Spleen (tissue), 11 donors: ENCODE results near the gene FGR. TPM values are rescaled to one million over a fixed set of nuclear protein-coding genes. Genes with fewer than 3 reads are reported as not detected.
A peak's percentile ranks its signal among the peaks of the same experiment; 100 is the strongest.
"Not testable (repeated sequence)": the region's sequence is repeated elsewhere in the genome, so short reads cannot be mapped to it uniquely, and the experiment has no call there.

Experiments
- DNase-seq: peaks from one replicate; pipeline ENCODE4 v3.0.0-alpha.2; 2020
- H3K27ac ChIP-seq, 8 donors: fragments of 200-600 bp; sonication (generic) in 7 of 8; 1 replicate in 4 of 8; 2 replicates in 4 of 8; pipeline versions ENCODE4 v1.5.0 to v1.8.0; 2016 to 2021; ENCODE audit warnings: inconsistent platforms in 4 of 8, mild to moderate bottlenecking in 4 of 8, moderate library complexity in 1 of 8
- H3K27me3 ChIP-seq, 7 donors: fragments of 200-600 bp; sonication (generic) in 6 of 7; replicated peaks in 1 of 7; 1 replicate in 4 of 7; 2 replicates in 3 of 7; pipeline versions ENCODE4 v1.5.0 to v1.8.0; 2016 to 2021; ENCODE audit warnings: inconsistent platforms in 3 of 7, mild to moderate bottlenecking in 1 of 7
- H3K36me3 ChIP-seq, 6 donors: fragments of 200-600 bp; sonication (generic) in 5 of 6; 1 replicate in 4 of 6; 2 replicates in 2 of 6; pipeline versions ENCODE4 v1.5.0 to v1.8.0; 2016 to 2021; ENCODE audit warnings: inconsistent platforms in 2 of 6
- H3K4me1 ChIP-seq, 6 donors: fragments of 200-600 bp; sonication (generic) in 5 of 6; 1 replicate in 3 of 6; 2 replicates in 3 of 6; pipeline versions ENCODE4 v1.5.0 to v1.8.0; 2016 to 2021; ENCODE audit warnings: inconsistent platforms in 3 of 6
- H3K4me3 ChIP-seq, 8 donors: fragments of 200-600 bp; sonication (generic) in 7 of 8; 1 replicate in 4 of 8; 2 replicates in 4 of 8; pipeline versions ENCODE4 v1.5.0 to v1.8.0; 2016 to 2021; ENCODE audit warnings: inconsistent platforms in 4 of 8, mild to moderate bottlenecking in 4 of 8, moderate library complexity in 2 of 8
- H3K9me3 ChIP-seq, 8 donors: fragments of 200-600 bp; sonication (generic) in 7 of 8; 1 replicate in 4 of 8; 2 replicates in 4 of 8; pipeline versions ENCODE4 v1.5.0 to v1.8.0; 2016 to 2021; ENCODE audit warnings: inconsistent platforms in 4 of 8
- POLR2A ChIP-seq, 3 donors: fragments of 450-650 bp; IDR thresholded peaks; one replicate each; pipeline ENCODE4 v1.5.1; 2017; ENCODE audit warnings: antibody characterized with exemption in 3 of 3, mild to moderate bottlenecking in 1 of 3
- POLR2AphosphoS5 ChIP-seq, 3 donors: sonication (generic); formaldehyde crosslinking; IDR thresholded peaks; one replicate each; pipeline ENCODE4 v1.5.1; 2017; ENCODE audit warnings: antibody characterized with exemption in 3 of 3
- WGBS, 5 donors: extraction: QIAGEN DNeasy Blood & Tissue Kit in 3 of 5; methylation state at CpG; one replicate each; pipeline versions ENCODE4 v1.1.5 to v1.1.7; 2013 to 2018; 5-methylcytosine and 5-hydroxymethylcytosine counted together
- intact Hi-C: fragments of 100-400 bp; cut with DNase I; formaldehyde crosslinking; loops from one replicate; pipeline ENCODE4 v1.15.0; 2023; ENCODE audit warnings: low total_unique reads
- polyA plus RNA-seq, 3 donors: library from polyadenylated mRNA; stranded (reverse); fragments of 200-250 nt; gene quantifications; one replicate each; pipeline ENCODE4 v1.2.1, GENCODE V29; 2013
- total RNA-seq, 7 donors: library from RNA; depleted of rRNA in 3 of 7; stranded (reverse); fragments of >200 nt in 3 of 7; fragmentation: NEBNext Ultra II Directional in 4 of 7; extraction: Animal tissue kit (Norgen Biotek cat#: 25700) in 4 of 7; gene quantifications; one replicate each; pipeline versions ENCODE4 v1.1.0 to v1.2.1, GENCODE V29; 2016 to 2021
- TF ChIP-seq, protein P1 (sequence below), 11 experiments: fragments of 200-600 bp in 7 of 11; fragments of 450-650 bp in 4 of 11; sonication (generic) in 4 of 11; IDR thresholded peaks in 8 of 11; conservative IDR thresholded peaks in 3 of 11; 1 replicate in 7 of 11; 2 replicates in 4 of 11; pipeline versions ENCODE4 v1.4.0 to v1.8.0; 2016 to 2021; ENCODE audit warnings: antibody characterized with exemption in 11 of 11, inconsistent platforms in 4 of 11, mild to moderate bottlenecking in 1 of 11
- donor health status: healthy with polysubstance abuse.
- donor health status: DM: no; HTN: no; CAD: no; lungs with moderate emphysema.
- donor health status: DM: no; HTN: no; CAD: no.
- donor health status: Bipolar disorder and iron deficiency.
- donor health status: healthy.
- donor health status: DM: no; HTN: no; CAD: no.
- donor health status: DM: yes; HTN: yes; CAD: no.

Gene FGR
- total and polyA plus RNA-seq, 10 donors: 44.7 to 249 (median 121) TPM

DNA sequence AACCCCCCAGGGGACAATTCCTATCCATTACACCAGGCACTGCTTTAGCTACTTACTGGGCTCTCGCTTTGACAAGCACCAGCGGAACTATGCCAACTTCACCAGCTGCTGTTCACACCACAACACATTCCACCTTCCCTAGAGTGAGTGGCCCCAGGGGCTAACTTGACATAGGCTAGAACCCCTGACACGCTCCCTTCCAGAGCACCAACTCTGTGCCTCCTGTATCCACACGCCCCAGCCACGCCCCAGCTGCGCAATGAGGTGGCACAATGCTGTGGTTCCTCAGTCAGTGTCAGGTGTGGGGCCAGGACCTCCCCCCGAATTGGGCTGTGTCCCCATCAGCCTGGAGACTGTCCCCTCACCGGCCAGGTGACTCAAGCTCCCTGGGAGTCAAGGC lies 11.7 kb upstream of the FGR start:
- H3K4me3 ChIP-seq: no peak overlapping the region
- H3K27me3 ChIP-seq: no peaks in the 10 kb centered on the region
- intact Hi-C loops: no loop called here
- H3K9me3 ChIP-seq: no peaks in the 10 kb centered on the region
- TF ChIP-seq POLR2A (IDR thresholded peaks at IDR 0.05) (no peak), POLR2AphosphoS5 (IDR thresholded peaks at IDR 0.05) (peak in 1 of 3 donors; percentile 21)
- TF ChIP-seq, protein P1, sequence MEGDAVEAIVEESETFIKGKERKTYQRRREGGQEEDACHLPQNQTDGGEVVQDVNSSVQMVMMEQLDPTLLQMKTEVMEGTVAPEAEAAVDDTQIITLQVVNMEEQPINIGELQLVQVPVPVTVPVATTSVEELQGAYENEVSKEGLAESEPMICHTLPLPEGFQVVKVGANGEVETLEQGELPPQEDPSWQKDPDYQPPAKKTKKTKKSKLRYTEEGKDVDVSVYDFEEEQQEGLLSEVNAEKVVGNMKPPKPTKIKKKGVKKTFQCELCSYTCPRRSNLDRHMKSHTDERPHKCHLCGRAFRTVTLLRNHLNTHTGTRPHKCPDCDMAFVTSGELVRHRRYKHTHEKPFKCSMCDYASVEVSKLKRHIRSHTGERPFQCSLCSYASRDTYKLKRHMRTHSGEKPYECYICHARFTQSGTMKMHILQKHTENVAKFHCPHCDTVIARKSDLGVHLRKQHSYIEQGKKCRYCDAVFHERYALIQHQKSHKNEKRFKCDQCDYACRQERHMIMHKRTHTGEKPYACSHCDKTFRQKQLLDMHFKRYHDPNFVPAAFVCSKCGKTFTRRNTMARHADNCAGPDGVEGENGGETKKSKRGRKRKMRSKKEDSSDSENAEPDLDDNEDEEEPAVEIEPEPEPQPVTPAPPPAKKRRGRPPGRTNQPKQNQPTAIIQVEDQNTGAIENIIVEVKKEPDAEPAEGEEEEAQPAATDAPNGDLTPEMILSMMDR (IDR thresholded peaks at IDR 0.05 in 8 of 11, conservative IDR thresholded peaks at IDR 0.05 in 3 of 11): no peak
- H3K36me3 ChIP-seq: no peaks in the 10 kb centered on the region
- H3K4me1 ChIP-seq: peaks cover 0 to 66% (median 27%) of the 10 kb centered on the region in 6 donors
- peak overlapping the region in 3 of 8 donors; percentile 11 to 64 (median 17) for H3K27ac ChIP-seq
- WGBS, 5 donors: 65 to 83% (median 73%) methylated on average over 4 to 8 of the region's 8 CpGs
- DNase-seq: peak; percentile 87

DNA sequence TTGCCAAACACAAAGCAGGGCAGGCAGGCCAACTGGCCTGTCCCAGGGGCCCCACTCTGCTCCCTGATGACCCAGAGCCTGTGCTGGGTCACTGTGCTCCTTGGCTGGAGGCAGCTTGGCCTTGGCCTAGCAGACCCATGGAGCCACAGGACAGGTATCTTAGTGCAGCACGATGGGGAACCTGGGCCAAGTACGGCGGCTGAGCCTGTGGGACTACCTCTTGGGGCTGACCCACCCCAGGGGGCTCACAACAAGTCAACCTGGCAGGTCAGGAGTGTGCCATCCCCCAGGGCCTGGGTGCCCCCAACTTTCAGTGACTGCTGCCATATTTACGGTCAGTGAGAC lies 10.1 kb upstream of the FGR start:
- WGBS, 5 donors: 95 to 100% (median 99%) methylated on average over 3 to 4 of the region's 4 CpGs
- TF ChIP-seq POLR2AphosphoS5 (IDR thresholded peaks at IDR 0.05) (no peak), POLR2A (IDR thresholded peaks at IDR 0.05) (no peak)
- TF ChIP-seq, protein P1 (IDR thresholded peaks at IDR 0.05 in 8 of 11, conservative IDR thresholded peaks at IDR 0.05 in 3 of 11): no peak
- intact Hi-C loops: no loop called here
- Histone ChIP-seq H3K27me3 (no peaks in the 10 kb centered on the region), H3K27ac (no peak overlapping the region), H3K36me3 (no peaks in the 10 kb centered on the region), H3K9me3 (no peaks in the 10 kb centered on the region), H3K4me1 (peaks cover 0 to 53% (median 15%) of the 10 kb centered on the region in 6 donors), H3K4me3 (no peak overlapping the region)
- DNase-seq: no peak

DNA sequence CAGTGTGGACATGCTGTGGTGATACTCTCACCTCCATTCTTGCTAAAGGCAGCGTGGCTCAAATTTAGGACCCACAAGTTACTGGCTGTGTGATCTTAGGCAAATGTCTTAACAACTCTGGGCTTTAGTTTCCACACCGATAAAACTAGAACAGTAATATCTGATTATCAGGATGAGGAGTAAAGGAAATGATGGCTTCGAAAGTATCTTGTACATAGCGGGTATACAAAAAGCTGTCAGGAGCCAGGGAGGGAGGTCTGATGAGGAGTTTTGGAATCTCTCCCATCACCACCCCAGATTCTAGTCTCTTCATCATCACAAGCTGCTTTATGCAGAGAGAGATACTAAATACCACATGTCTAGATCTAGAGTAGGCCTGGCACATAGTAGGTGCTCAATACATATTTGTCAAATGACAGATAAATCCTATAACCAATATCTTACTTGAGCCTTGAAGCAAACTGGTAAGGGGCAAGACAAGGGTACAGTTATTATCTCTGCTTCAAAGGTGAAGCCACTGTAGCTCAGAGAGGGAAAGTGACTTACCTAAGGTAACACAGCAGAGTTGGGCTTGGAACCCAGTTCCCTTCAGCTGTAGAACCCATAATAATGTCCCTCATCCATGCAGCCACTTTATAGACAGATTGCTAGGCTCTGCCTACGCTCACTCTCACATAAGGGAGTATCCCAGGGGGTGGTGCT lies 9.5 kb upstream of the FGR start:
- Histone ChIP-seq H3K27me3 (no peaks in the 10 kb centered on the region), H3K4me1 (peaks cover 0 to 49% (median 14%) of the 10 kb centered on the region in 6 donors), H3K4me3 (no peak overlapping the region), H3K9me3 (no peaks in the 10 kb centered on the region), H3K36me3 (no peaks in the 10 kb centered on the region), H3K27ac (peak overlapping the region in 1 of 8 donors; percentile 17)
- intact Hi-C loops: no loop called here
- WGBS, 5 donors: 69 to 93% (median 89%) methylated on average over 5 of the region's 5 CpGs
- DNase-seq: no peak
- TF ChIP-seq POLR2A (IDR thresholded peaks at IDR 0.05) (no peak), POLR2AphosphoS5 (IDR thresholded peaks at IDR 0.05) (no peak)
- TF ChIP-seq, protein P1 (IDR thresholded peaks at IDR 0.05 in 8 of 11, conservative IDR thresholded peaks at IDR 0.05 in 3 of 11): no peak

DNA sequence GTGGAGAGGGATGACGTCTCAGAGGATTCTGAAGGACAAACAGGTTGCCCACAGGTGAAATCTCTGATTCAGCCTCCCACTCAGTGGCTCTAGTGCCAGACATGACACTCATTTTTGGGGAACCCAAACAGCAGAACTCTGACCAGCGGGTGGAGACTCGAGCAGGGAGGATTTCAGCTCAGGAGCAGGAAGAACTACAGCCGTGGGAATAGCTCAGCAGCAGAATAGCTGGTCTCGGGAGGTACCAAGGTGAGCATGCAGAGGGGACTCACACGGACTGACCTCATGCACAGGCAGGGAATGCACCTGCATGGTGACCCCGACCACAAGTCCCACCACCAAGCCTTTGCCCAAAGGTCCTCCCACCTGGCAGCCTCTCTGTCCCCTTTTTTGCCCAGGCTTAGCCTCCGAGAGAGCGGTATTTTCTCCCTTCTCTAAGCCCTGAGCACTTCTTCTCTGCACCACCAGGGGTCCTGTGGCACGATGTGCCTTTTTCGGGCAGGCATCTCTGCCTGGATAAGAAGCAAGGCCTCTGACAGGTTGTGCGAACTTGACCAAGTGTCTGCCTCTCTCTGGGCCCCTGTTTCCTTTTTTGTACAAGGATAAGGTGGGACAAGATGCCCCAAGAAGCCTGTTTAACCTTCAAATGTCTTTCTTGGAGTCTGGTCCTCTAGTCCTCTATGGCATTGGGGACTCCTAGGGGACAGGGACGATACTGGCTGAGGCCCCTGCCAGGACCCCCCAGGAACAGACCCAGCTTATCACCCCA lies 8.8 kb upstream of the FGR start:
- DNase-seq: peak; percentile 88
- 26 to 43% (median 30%) methylated on average over 12 to 13 of the region's 13 CpGs for WGBS, 5 donors
- no peaks in the 10 kb centered on the region for H3K9me3 ChIP-seq
- peak in 1 of 3 donors; percentile 37 for TF ChIP-seq POLR2AphosphoS5 (IDR thresholded peaks at IDR 0.05)
- no peak for TF ChIP-seq POLR2A (IDR thresholded peaks at IDR 0.05)
- TF ChIP-seq, protein P1 (IDR thresholded peaks at IDR 0.05 in 8 of 11, conservative IDR thresholded peaks at IDR 0.05 in 3 of 11): peak; percentile 79 to 92 (median 87)
- peak overlapping the region in 1 of 8 donors; percentile 17 for H3K27ac ChIP-seq
- H3K4me3 ChIP-seq: no peak overlapping the region
- intact Hi-C loops: no loop called here
- H3K4me1 ChIP-seq: peaks cover 0 to 48% (median 15%) of the 10 kb centered on the region in 6 donors
- no peaks in the 10 kb centered on the region for H3K27me3 ChIP-seq
- no peaks in the 10 kb centered on the region for H3K36me3 ChIP-seq

DNA sequence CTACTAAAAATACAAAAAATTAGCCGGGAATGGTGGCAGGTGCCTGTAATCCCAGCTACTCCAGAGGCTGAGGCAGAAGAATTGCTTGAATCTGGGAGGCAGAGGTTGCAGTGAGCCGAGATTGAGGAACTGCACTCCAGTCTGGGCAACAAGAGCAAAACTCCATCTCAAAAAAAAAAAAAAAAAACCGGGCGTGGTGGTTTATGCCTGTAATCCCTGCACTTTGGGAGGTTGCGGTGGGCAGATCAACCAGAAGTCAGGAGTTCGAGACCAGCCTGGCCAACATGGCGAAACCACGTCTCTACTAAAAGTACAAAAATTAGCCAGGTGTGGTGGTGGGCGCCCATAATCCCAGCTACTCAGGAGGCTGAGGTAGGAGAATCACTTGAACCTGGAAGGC lies 5.5 kb upstream of the FGR start:
- WGBS, 5 donors: 79 to 91% (median 87%) methylated on average over 7 to 9 of the region's 9 CpGs
- H3K27ac ChIP-seq, intact Hi-C loops, H3K4me3 ChIP-seq, H3K27me3 ChIP-seq, DNase-seq, H3K36me3 ChIP-seq, H3K9me3 ChIP-seq: not testable (repeated sequence)
- peaks cover 2 to 58% (median 32%) of the 10 kb centered on the region in 6 donors for H3K4me1 ChIP-seq
